Activated CD4-positive, CD25-positive, alpha-beta regulatory T cell (primary cell): Measurements from ENCODE around the gene CDH23.

Experiments
- DNase-seq, 4 experiments: peaks; one replicate each; lab custom pipeline; 2025; lab: John Stamatoyannopoulos, UW

Gene CDH23

GRCh38 chr10:71537681-71538080 is 141.0 kb downstream of the CDH23 start:
- DNase-seq = no peak

- no peak for DNase-seq
Measured at GRCh38 chr10:71538608-71539260, 142.0 kb downstream of the CDH23 start.

GRCh38 chr10:71539442-71540118 is 142.9 kb downstream of the CDH23 start:
- no peak for DNase-seq

- DNase-seq = no peak
Measured at GRCh38 chr10:71542478-71542877, 145.8 kb downstream of the CDH23 start.

GRCh38 chr10:71543608-71544170 is 147.0 kb downstream of the CDH23 start:
- no peak for DNase-seq

- DNase-seq = no peak
Measured at GRCh38 chr10:71545001-71545400, 148.3 kb downstream of the CDH23 start.

GRCh38 chr10:71546220-71546619 is 149.5 kb downstream of the CDH23 start:
- DNase-seq = no peak

GRCh38 chr10:71547312-71547711 is 150.6 kb downstream of the CDH23 start:
- no peak for DNase-seq

GRCh38 chr10:71547876-71548846 is 151.4 kb downstream of the CDH23 start:
- DNase-seq = no peak

GRCh38 chr10:71549766-71550533 is 153.2 kb downstream of the CDH23 start:
- no peak for DNase-seq

- DNase-seq = no peak
Measured at GRCh38 chr10:71550628-71551027, 153.9 kb downstream of the CDH23 start.

- DNase-seq = no peak
Measured at GRCh38 chr10:71551970-71552369, 155.2 kb downstream of the CDH23 start.

GRCh38 chr10:71553432-71553831 is 156.7 kb downstream of the CDH23 start:
- DNase-seq = no peak

GRCh38 chr10:71554671-71555070 is 158.0 kb downstream of the CDH23 start:
- DNase-seq = no peak

- DNase-seq = no peak
Measured at GRCh38 chr10:71555087-71555723, 158.5 kb downstream of the CDH23 start.

- DNase-seq = no peak
Measured at GRCh38 chr10:71555724-71556119, 159.0 kb downstream of the CDH23 start.

- DNase-seq = no peak
Measured at GRCh38 chr10:71558991-71559390, 162.3 kb downstream of the CDH23 start.

- DNase-seq = no peak
Measured at GRCh38 chr10:71561003-71561574, 164.4 kb downstream of the CDH23 start.

GRCh38 chr10:71562181-71562580 is 165.5 kb downstream of the CDH23 start:
- no peak for DNase-seq

- no peak for DNase-seq
Measured at GRCh38 chr10:71562904-71563303, 166.2 kb downstream of the CDH23 start.
